ENCODE results near the gene SLC24A1.

Gene SLC24A1

GRCh38 chr15:65619626-65620290 is 2.0 kb upstream of the SLC24A1 start:
- DNase-seq, result no peak

GRCh38 chr15:65620833-65621232 is 905 bp upstream of the SLC24A1 start:
- no peak for DNase-seq

GRCh38 chr15:65623103-65623502 is 1.4 kb downstream of the SLC24A1 start:
- no peak for DNase-seq

GRCh38 chr15:65626856-65627255 is 5.1 kb downstream of the SLC24A1 start:
- no peak for DNase-seq

GRCh38 chr15:65629548-65629947 is 7.8 kb downstream of the SLC24A1 start:
- no peak for DNase-seq

GRCh38 chr15:65630760-65631159 is 9.0 kb downstream of the SLC24A1 start:
- no peak for DNase-seq

GRCh38 chr15:65631503-65631902 is 9.8 kb downstream of the SLC24A1 start:
- DNase-seq, result no peak

- peak; percentile 84 for DNase-seq
Measured at GRCh38 chr15:65632780-65633375, 11.1 kb downstream of the SLC24A1 start.

- no peak for DNase-seq
Measured at GRCh38 chr15:65633752-65634151, 12.0 kb downstream of the SLC24A1 start.

GRCh38 chr15:65634356-65634755 is 12.6 kb downstream of the SLC24A1 start:
- DNase-seq, result peak; percentile 27

- DNase-seq, result no peak
Measured at GRCh38 chr15:65638109-65638508, 16.4 kb downstream of the SLC24A1 start.

GRCh38 chr15:65638681-65639089 is 16.9 kb downstream of the SLC24A1 start:
- DNase-seq, result peak; percentile 68

- DNase-seq, result no peak
Measured at GRCh38 chr15:65639509-65639908, 17.8 kb downstream of the SLC24A1 start.

- no peak for DNase-seq
Measured at GRCh38 chr15:65641768-65642475, 20.2 kb downstream of the SLC24A1 start.

- no peak for DNase-seq
Measured at GRCh38 chr15:65642594-65642993, 20.9 kb downstream of the SLC24A1 start.

- no peak for DNase-seq
Measured at GRCh38 chr15:65644282-65644681, 22.5 kb downstream of the SLC24A1 start.

GRCh38 chr15:65645392-65645791 is 23.7 kb downstream of the SLC24A1 start:
- DNase-seq, result no peak

- peak; percentile 59 for DNase-seq
Measured at GRCh38 chr15:65646486-65646885, 24.7 kb downstream of the SLC24A1 start.

- DNase-seq, result no peak
Measured at GRCh38 chr15:65650312-65651041, 28.7 kb downstream of the SLC24A1 start.

- DNase-seq, result no peak
Measured at GRCh38 chr15:65651042-65651322, 29.2 kb downstream of the SLC24A1 start.

- DNase-seq, result no peak
Measured at GRCh38 chr15:65651831-65652749, 30.4 kb downstream of the SLC24A1 start.

GRCh38 chr15:65653341-65653740 is 31.6 kb downstream of the SLC24A1 start:
- DNase-seq, result peak; percentile 68
